KBM-7 (cell line): ENCODE measurements around the gene KDSR.
A peak's percentile ranks its signal among the peaks of the same experiment; 100 is the strongest.

Source experiments
- DNase-seq: peaks from one replicate; pipeline ENCODE4 v3.0.0-alpha.2; 2015
- in situ Hi-C: fragments of 300-500 bp; cut with MboI; formaldehyde crosslinking; loops from 2 replicates; pipeline ENCODE4 v1.14.3; 2020; ENCODE audit warnings: low sequenced_read_pairs, low pct_unique_long_range_greater_than_20kb, mixed read lengths

KDSR gene, protein sequence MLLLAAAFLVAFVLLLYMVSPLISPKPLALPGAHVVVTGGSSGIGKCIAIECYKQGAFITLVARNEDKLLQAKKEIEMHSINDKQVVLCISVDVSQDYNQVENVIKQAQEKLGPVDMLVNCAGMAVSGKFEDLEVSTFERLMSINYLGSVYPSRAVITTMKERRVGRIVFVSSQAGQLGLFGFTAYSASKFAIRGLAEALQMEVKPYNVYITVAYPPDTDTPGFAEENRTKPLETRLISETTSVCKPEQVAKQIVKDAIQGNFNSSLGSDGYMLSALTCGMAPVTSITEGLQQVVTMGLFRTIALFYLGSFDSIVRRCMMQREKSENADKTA

DNA sequence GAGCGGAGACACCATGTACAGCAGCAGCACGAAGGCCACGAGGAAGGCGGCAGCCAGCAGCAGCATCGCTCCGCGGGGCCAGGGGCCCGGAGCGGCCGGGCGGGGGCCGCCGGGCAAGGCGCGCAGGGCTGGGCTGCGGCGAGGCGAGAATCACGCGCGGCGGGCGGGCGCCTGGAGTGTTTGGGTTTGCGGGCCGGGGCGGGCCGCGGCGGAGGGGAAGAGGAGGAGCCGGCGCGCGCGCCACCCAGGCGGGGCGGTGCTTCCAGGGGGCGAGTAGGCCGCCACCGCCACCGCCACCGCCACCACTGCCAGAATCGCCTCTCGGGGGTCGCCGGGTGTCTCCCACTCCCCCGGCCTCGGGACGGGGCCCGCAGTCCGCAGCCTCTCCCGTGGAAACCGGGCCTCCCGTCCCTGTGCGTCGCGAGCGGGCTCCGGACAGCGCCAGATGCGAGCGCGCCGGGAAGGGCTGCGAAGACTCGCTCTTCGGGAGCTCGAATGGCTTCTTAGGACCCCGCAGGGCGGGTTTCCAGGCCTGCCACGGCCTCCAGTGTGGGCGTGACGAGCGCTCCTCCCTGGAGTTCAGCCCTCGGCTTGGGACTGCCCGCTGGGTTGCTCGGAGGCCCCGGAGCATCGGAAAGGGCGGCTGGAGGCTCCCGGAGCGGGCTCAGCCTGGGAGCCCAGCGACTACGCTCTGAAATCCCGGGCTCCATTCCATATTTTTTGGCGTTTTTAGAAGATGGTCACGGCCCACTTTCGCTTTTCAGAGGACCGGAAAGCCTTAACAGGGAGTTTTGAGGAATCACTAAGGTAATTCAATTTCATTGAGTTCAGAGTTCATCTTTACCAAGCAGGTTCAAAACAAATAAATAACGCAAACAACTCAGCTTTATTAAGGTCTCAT lies at the start of gene KDSR:
TSS of gene KDSR (minus strand) at position 154 of the 901 bp plus-strand sequence. CDS start at position 66, 88 bp downstream.
- in situ Hi-C loops, result no loop called here
- peak; percentile 98 for DNase-seq

DNA sequence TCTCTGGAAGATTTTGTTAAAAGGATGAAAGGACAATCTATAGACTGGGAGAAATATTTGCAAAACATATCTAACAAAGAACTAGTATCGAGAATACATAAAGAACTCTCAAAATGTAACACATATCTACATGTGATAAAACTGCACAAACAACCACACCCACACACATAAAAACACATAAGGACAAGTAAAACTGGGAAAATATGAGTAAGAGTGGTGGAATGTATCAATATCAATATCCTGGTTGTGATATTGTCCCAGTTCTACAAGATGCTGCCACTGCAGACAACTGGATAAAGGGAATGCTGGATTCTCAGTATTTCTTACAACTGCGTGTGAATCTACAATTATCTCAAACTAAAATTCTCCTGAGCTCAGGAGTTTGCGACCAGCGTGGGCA lies 45.9 kb upstream of the KDSR start:
- in situ Hi-C loops, result no loop called here

DNA sequence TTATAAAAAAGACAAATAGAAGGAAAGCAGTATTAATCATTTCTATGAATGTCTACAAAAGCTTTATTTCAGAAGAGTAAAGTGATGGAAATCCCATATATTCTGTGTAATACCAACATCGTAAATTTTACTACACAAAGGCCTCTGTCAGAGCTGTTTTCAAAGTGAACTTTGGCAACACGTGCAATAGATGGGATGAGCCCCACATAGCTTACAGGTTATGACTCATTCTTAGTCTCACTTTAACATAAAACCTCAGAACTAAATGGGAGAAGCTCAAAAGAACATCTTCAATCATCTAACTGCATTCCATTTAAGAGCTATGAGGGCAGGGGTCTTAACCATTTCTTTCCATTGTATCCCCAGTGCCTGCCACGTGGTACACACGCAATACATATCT lies 43.8 kb upstream of the KDSR start:
- no peak for DNase-seq
- in situ Hi-C loops, result no loop called here

More for the DNA sequence above, 45.9 kb upstream of the KDSR start:
- no peak for DNase-seq

DNA sequence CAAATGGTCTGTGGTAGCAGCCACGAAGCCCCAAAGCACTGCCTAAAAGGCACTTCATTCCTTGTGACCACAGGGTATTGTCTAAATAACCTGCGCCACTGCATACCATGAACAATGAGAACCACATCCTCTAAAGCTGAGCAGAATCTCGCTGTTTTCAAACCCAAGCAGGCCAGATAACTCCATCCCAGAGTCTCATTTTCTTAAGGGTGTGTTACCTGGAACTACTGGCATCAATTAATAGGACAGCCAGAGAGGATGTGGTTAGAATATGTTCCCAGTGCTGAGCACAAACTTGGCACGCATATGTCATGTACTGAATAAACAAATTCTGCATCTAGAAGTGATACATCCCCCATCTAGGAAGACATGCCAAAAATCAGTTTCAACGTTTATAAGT lies 42.3 kb upstream of the KDSR start:
- no peak for DNase-seq
- in situ Hi-C loops, result no loop called here

DNA sequence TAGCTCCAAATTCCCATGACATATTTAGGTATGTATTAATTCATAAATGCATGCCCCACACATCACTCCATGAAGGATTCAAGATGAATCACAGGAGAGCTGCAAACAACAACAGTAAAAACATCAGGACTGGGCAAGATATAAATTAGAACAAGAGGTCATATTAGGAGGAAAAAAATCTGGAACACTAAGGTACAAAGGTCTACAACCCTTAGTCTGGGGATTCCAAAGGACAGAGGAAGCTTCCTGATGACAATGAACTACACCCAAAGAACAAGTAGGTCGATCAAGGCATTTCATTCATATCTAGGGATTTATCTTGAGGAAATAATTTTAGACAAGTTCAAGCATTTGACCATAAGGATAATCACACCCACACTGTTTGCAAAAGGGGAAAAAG lies 40.7 kb upstream of the KDSR start:
- no peak for DNase-seq
- in situ Hi-C loops, result no loop called here

DNA sequence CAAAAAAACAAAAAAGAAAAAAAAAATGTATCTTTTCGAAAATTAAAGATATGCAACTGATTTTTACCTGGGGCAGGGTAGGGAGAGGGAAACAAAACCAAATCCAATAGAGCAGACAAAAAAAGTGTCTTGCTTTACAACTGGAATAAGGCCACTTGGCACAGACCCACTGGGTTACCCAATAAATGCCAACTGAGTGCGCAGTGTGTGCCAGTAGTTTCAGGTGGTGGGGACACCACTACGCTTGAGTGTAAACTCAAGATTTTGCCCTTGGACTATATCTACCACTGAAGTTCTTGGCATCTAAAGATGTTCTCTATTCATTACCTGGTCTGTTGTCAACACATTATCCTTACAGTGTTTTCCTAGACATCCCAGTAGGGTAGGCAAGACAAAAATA lies 39.0 kb upstream of the KDSR start:
- in situ Hi-C loops, result no loop called here
- no peak for DNase-seq

DNA sequence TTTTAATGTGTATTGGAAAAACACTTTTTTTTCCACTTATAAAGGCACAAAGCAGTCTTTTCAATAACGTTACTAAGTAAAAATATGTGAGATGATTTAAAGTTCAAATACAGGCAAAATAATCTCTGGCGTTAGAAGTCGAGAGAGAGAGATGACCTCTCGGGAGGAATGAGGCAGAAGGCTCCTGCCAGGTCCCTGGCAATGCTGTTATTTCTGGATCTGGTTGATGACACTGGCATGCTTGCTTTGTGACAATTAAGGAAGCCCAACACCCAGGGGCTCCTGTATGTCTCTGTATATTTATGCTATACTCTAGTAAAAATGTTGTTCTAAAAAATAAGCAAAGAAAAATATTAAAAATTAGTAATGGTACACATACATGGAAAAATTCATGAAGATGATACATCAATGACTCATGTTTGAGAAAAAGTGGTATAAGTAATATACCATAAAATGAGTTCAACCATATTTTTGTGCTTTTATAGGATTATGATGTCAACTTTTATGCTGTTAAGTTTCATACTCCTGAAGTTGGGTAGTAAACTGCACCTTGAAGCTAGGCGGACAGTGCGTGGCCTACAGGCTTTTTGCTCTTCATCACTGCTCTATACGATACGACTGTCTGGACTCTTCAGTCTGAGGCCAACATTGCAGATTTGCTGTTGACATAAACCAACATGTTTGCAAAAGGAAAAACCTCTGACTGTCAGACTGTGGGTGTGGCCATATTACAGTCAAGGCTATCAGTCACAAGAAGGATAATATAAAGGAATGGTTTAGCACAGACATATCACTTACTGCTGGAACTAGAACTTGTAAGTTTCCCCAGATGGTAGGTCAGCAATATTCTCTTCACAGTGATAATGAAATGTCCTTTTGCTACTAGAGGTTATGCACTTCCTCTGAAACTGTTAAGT lies 35.5 kb upstream of the KDSR start:
- in situ Hi-C loops, result no loop called here
- no peak for DNase-seq

DNA sequence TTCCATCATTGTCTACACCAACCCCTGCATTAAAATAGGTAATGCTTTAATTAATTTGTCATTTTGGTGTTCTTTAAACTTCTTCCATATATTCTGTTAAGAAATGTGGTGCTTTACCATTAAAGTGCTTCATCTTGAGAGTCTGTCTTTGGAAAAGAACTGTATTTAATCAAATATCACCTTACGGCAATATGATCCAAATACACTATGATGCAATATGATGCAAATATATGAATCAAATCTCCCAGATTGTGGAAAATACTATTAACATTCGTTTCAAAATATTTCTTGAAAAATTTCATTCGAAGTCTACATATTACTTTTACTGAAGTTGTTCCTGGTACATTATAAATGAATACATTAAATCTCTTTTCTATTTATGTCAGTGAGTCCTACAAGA lies 32.3 kb upstream of the KDSR start:
- DNase-seq, result no peak
- in situ Hi-C loops, result no loop called here

DNA sequence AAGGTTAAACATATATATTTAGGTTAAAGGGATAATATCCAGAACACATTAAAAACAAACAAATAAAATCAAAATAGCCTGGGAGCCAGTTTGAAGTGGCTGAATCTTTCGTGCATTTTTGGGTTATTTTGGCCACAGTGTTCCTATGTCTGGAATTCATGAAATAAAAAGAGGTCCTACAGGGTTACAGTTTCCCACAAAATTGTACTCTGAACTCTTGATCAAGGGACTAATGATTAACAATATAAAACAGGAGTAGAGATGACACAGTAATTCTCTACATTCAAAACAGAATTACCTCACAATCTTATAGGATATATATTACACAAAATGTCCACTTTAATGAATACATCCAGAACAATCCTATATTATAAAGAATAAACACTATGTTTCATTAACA lies 30.3 kb upstream of the KDSR start:
- in situ Hi-C loops, result no loop called here
- no peak for DNase-seq

DNA sequence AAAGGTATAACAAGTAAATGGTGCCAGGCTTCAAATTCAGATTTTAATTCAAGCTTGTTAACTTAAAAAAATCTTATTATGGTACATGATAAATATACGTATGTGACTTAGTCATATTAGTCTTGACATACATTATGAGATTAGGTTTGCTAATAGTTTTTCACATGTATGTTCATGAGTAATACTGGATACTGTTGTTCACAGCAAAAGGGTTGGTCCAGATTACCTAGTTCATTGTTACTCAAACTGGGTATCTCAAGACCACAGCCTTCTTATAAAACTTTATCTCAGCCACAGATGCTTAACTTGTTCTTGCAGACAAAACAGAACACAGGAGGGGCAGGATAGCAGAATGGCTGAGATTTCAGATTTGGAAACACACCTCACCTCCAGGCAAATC lies 28.5 kb upstream of the KDSR start:
- in situ Hi-C loops, result no loop called here
- DNase-seq, result no peak

DNA sequence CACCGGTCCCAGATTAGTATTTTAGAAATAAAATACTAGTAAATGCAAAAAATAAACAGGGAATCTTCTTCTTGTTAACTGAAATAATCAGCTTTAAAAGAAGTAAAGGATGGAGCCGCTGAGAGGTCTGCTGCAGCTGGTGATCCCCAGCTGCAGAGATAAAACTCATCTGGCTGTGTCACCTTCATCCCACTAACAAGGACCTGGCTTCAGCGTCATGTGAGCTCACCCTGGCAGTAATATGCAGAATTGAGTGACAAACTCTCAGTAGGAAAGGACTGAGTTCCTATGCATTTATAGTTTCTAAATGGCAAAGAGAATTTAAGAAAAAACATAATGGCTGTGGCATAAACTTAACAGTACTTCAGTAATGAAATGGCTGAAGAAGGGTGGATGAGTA lies 27.9 kb upstream of the KDSR start:
- no peak for DNase-seq
- in situ Hi-C loops, result no loop called here

DNA sequence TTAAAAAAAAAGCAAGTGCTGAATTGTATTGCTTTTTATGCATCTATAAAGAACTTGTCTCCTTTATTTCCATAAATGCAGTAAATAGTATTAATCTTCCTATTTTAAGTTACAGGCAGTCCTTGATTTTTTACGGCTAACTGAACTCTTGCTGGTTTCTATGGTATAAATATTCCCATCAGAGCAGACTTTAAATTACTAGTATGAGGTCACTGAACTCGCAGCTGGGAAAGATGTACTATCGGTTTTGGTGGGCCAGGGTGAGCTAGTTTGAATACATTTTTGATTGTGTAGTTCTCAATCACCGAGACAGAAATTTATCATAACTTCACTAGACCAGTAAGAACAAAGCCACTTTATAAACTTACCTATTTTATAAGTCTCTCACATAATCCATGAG lies 20.9 kb upstream of the KDSR start:
- in situ Hi-C loops, result no loop called here
- DNase-seq, result no peak

DNA sequence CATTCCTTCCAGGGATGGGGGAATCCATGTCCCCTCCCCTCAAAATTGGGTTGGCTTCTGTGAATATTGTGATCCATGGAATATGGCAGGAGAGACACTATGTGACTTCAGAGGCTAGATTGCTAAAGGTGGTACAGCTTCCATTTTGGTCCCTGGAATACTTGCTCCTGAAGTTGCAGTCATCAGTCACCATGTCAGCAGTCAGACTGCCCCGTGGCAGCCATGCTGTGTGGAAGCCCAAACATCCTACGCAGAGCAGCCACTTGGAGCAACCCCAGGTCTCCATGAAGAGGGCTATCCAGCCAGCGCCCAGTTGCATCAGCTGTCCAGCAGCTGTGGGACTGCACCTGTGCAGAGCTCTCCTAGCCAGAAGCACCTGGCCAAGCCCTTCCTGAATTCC lies 15.8 kb upstream of the KDSR start:
- in situ Hi-C loops, result no loop called here
- no peak for DNase-seq

DNA sequence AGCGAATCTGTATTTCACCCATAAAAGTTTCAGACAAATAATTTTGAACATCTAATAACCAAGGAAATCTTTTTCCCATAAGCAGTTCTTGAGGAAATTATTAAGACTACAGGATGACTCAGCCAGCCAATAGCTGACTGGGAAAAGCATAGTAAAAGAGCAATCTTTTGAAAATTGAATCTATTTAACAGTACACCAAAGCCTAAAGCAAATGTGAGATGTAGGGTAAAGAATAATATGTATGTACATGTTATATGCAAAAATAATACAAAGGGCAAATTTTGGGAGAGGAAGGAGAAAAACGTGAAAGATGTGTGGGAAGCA lies 12.6 kb upstream of the KDSR start:
- DNase-seq, result no peak
- in situ Hi-C loops, result no loop called here

DNA sequence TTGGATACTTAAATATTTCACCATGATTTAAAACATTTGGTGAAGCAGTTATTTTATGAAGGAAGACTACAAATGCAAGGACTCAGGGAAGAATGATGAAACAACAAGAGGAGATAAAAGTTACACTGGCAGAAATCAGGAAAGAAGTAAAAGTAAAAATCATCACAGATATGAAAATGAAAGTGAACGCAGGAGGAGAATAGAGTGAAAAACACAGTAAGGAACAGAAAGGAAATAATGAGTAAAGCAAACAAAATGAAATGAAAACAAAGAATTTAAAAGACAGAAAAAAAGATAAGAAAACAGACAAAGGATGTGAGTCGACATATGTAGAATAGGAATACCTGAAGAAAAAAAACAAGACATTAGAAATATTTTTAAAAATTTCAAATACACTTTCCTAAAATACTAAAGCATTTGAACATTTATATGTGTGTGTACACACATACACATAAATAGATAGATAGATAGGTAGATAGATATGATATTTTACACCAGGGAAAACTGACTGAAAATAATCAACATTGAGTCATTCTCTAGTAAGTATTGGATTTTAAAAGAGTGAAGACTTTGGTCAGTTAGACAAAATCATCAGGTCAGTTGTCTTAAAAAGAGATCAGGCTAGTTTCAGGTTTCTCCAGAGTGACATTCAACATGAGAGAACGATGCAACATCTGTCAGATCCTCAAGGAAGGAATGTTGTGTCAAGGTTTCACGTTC lies 12.1 kb upstream of the KDSR start:
- no peak for DNase-seq
- in situ Hi-C loops, result no loop called here

DNA sequence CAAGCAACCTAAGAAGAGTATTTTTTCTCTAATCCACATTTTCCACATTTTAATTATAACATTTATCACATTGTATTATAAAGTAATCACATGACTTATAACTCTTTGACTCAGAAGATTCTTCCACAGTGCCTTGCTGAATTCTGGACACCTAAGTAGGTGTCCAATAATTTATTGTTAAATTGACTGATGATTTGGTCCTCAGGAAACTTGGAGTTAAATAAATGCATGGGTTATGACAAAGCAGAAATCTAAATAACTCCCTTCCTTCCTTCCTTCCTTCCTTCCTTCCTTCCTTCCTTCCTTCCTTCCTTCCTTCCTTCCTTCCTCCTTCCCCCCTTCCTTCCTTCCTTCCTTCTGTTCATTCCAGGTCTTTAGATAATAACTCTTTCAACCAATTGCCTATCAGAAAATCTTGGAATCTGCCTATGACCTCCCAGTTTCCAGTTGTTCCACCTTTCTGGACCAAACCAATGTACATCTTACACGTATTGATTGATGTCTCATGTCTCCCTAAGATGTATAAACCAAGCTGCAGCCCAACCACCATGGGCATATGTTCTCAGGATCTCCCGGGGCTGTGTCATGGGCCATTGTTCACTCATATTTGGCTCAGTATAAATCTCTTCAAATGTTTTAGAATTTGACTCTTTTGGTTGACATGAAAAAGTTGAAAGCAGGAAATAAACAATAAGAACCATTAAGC lies 10.4 kb upstream of the KDSR start:
- in situ Hi-C loops, result no loop called here
- DNase-seq, result no peak

DNA sequence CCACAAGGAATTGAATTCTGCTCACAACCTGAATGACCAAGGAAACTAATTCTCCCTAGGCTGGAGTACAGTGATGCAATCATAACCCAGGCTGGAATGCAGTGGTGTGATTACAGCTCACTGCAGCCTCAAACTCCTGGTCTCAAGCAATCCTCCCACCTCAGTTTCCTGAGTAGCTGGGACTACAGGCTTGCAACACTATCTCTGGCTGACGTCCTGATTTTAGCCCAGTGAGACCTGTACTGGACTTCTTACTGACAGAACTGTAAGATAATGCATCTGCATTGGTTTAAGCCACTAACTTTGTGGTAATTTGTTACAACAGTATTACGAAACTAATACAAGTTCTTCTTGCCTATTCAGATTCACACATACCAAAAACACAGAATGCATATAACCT lies 9.5 kb upstream of the KDSR start:
- DNase-seq, result peak; percentile 14
- in situ Hi-C loops, result no loop called here

DNA sequence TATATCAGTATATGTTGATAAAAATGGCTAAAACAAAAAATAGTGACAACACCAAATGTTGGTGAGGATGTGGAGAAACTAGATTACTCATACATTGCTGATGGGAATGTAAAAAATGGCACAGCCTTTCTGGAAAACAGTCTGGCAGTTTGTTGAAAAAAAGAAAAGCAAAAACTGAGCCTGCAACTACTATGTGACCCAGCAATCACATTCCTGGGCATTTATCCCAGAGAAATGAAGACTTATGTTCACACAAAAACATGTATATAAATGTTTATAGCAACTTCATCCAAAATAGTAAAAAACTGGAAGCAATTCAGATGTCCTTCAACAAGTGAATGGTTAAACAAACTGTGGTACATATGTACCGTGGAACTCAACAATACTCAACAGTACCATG lies 7.5 kb upstream of the KDSR start:
- DNase-seq, result no peak
- in situ Hi-C loops, result no loop called here

DNA sequence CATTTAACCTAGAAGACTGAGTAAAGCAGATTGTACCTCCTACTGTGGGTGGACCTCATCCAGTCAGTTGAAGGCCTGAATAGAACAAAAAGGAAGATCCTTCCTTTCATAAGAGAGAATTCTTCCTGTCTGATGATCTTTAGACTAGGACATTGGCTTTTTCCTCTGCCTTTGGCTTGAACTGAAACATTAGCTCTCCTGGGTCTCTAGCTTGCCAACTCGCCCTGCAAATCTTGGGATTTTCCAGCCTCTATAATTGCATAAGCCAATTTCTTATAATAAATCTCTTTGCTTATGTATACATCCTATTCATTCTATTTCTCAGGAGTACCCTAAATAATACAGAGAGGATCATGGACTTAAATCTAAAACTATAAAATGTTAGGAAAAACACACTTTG lies 6.2 kb upstream of the KDSR start:
- in situ Hi-C loops, result no loop called here
- no peak for DNase-seq
